HepG2 (cell line): ENCODE measurements around the gene DUSP12. TPM values are rescaled to one million over a fixed set of nuclear protein-coding genes. Genes with fewer than 3 reads are reported as not detected.

Experiments used
- AGO2 ChIP-seq: fragments of 200-400 bp; formaldehyde crosslinking; optimal IDR thresholded peaks from 2 replicates; pipeline ENCODE3; 2017; ENCODE audit warnings: mild to moderate bottlenecking, low read depth, low read length, moderate library complexity
- ARID4A ChIP-seq: sonication (generic); formaldehyde crosslinking; IDR thresholded peaks from 2 replicates; pipeline ENCODE4 v1.5.0; 2020; ENCODE audit warnings: mild to moderate bottlenecking, missing genetic modification reagents, borderline replicate concordance
- CHD4 ChIP-seq: fragments of 200-600 bp; sonication (generic); IDR thresholded peaks from 2 replicates; pipeline ENCODE4 v1.7.0; 2017; ENCODE audit warnings: mild to moderate bottlenecking, low read length, borderline replicate concordance
- CREB1 ChIP-seq, 2 experiments: fragments of 450-650 bp in 1 of 2; IDR thresholded peaks; 2 replicates each; pipeline ENCODE4 v1.6.1; 2016 to 2017; ENCODE audit warnings: control low read depth in 1 of 2, mild to moderate bottlenecking in 1 of 2, missing compliant biosample characterization in 1 of 2, missing genetic modification characterization in 1 of 2
- GLI4 ChIP-seq: sonication (generic); formaldehyde crosslinking; IDR thresholded peaks from 2 replicates; pipeline ENCODE4 v1.5.1; 2020; ENCODE audit warnings: missing genetic modification reagents, mild to moderate bottlenecking, moderate library complexity, borderline replicate concordance
- HDAC6 ChIP-seq: fragments of 200-600 bp; sonication (generic); IDR thresholded peaks from 2 replicates; pipeline ENCODE4 v1.7.0; 2017; ENCODE audit warnings: mild to moderate bottlenecking, antibody characterized with exemption, low read length, low read depth
- HOXD1 ChIP-seq: sonication (generic); formaldehyde crosslinking; IDR thresholded peaks from 2 replicates; pipeline ENCODE4 v1.5.0; 2020; ENCODE audit warnings: missing genetic modification reagents
- IRF9 ChIP-seq: sonication (generic); formaldehyde crosslinking; IDR thresholded peaks from 2 replicates; pipeline ENCODE4 v1.8.0; 2022; ENCODE audit warnings: missing genetic modification reagents, mild to moderate bottlenecking, borderline replicate concordance
- KDM2A ChIP-seq: sonication (generic); formaldehyde crosslinking; IDR thresholded peaks from 2 replicates; pipeline ENCODE4 v1.4.0; 2020; ENCODE audit warnings: low read depth, missing genetic modification reagents, borderline replicate concordance
- MTA1 ChIP-seq: sonication (generic); formaldehyde crosslinking; IDR thresholded peaks from 2 replicates; pipeline ENCODE4 v1.4.0; 2020; ENCODE audit warnings: missing genetic modification reagents, mild to moderate bottlenecking, borderline replicate concordance
- PLRG1 ChIP-seq: fragments of 450-650 bp; conservative IDR thresholded peaks from 2 replicates; pipeline ENCODE4 v1.6.1; 2016
- REST ChIP-seq, 2 experiments: IDR thresholded peaks; 2 replicates each; pipeline ENCODE4 v1.6.1; 2011 to 2012; ENCODE audit warnings: low read length in 2 of 2, borderline replicate concordance in 1 of 2, low read depth in 1 of 2, mild to moderate bottlenecking in 1 of 2, moderate library complexity in 1 of 2
- ZFAT ChIP-seq: sonication (generic); formaldehyde crosslinking; conservative IDR thresholded peaks from 2 replicates; pipeline ENCODE4 v1.8.1; 2023; ENCODE audit warnings: missing genetic modification reagents, inconsistent platforms
- ZNF350 ChIP-seq: sonication (generic); formaldehyde crosslinking; IDR thresholded peaks from 2 replicates; pipeline ENCODE4 v1.4.0; 2020; ENCODE audit warnings: mild to moderate bottlenecking, low read depth, missing genetic modification reagents, borderline replicate concordance
- ZNF496 ChIP-seq: sonication (generic); formaldehyde crosslinking; IDR thresholded peaks from 2 replicates; pipeline ENCODE4 v1.8.1; 2023; ENCODE audit warnings: mild to moderate bottlenecking, moderate library complexity, missing genetic modification reagents; ENCODE audit not compliant: insufficient replicate concordance
- ZNF710 ChIP-seq: sonication (generic); formaldehyde crosslinking; IDR thresholded peaks from 2 replicates; pipeline ENCODE4 v1.5.0; 2020; ENCODE audit warnings: mild to moderate bottlenecking, missing genetic modification reagents, borderline replicate concordance
- polyA plus RNA-seq, 8 experiments: library from polyadenylated mRNA; depleted of rRNA in 3 of 8; stranded (reverse) in 7 of 8; unstranded in 1 of 8; fragments of >200 nt; fragmentation: Illumina TruSeq in 4 of 8; extraction: Trizol in 4 of 8; gene quantifications; 2 replicates each; pipeline versions ENCODE4 v1.2.1 to v1.2.3, GENCODE V29; 2011 to 2016; ENCODE audit warnings: low read depth in 4 of 8, missing spikeins in 1 of 8, mixed read lengths in 1 of 8; ENCODE audit not compliant: insufficient read depth in 1 of 8
- total RNA-seq, 5 experiments: library from RNA; depleted of rRNA; stranded (reverse); fragments of >200 nt; fragmentation: Illumina TruSeq; extraction: Trizol; gene quantifications; 2 replicates each; pipeline ENCODE4 v1.2.3, GENCODE V29; 2016; ENCODE audit warnings: low read depth in 1 of 5

DUSP12 gene
- total and polyA plus RNA-seq, 2 of the 13 experiments (the other 11 are each of a cell fraction or from before 2014, with no cell fraction given) = 36.7 to 37.1 TPM

- TF ChIP-seq IRF9 (CRISPR knock-in tag) (no peak), AGO2 (no peak), CREB1 (IDR thresholded peaks at IDR 0.05) (no peak), CREB1 (CRISPR knock-in tag; IDR thresholded peaks at IDR 0.05) (no peak), ZFAT (CRISPR knock-in tag) (no peak), REST (IDR thresholded peaks at IDR 0.05; ENCODE audit: borderline replicate concordance in 1 of 2, low read depth in 1 of 2, low read length in 2 of 2) (0 out of 4 replicates have a peak, but pooled peaks of 1 of the 2 experiments have one; percentile 15), MTA1 (CRISPR knock-in tag) (peak; percentile 16; the same call in 1 of the 2 replicates), PLRG1 (no peak), KDM2A (CRISPR knock-in tag) (0 out of 2 replicates have a peak, but pooled peaks have one; percentile 37), ZNF710 (CRISPR knock-in tag) (no peak), ZNF496 (no peak), ZNF350 (CRISPR knock-in tag) (peak; percentile 3; the same call in 1 of the 2 replicates), GLI4 (CRISPR knock-in tag) (no peak), ARID4A (CRISPR knock-in tag) (peak; percentile 39; the same call in 1 of the 2 replicates), HOXD1 (0 out of 2 replicates have a peak, but pooled peaks have one; percentile 39), CHD4 (no peak), HDAC6 (no peak)
Observed at GRCh38 chr1:161726473-161727255, 22.9 kb upstream of the DUSP12 start (continued).
